ENCODE measurements around the gene WSB2. TPM values are rescaled to one million over a fixed set of nuclear protein-coding genes. Genes with fewer than 3 reads are reported as not detected.
"Not testable (repeated sequence)": the region's sequence is repeated elsewhere in the genome, so short reads cannot be mapped to it uniquely, and the experiment has no call there.

Gene WSB2
- total RNA-seq, 1 experiment from 2014 or later, result 128 TPM

DNA sequence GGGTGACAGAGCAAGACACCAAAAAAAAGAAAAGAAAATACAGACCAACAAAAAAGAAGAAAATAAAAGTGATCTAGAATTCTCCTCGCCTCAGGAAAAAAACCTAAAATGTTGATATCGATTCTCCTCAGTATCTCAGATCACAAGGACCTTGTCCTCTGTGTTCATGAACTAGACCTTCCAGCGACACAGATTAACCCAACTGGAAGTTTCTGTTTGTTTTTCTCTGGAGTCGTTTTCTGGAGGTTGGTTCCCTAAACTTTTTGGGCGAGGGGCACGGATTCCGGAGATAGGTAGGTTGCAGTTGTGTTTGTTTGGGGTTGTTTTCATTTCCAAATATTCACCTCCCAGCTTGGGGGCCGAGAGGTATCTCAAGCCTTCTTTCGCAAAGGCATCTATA is 45.0 kb downstream of the WSB2 start:
- in situ Hi-C loops (cut with HindIII; ENCODE audit: low pct_unique_long_range_greater_than_20kb, low sequenced_read_pairs), result no loop called here

DNA sequence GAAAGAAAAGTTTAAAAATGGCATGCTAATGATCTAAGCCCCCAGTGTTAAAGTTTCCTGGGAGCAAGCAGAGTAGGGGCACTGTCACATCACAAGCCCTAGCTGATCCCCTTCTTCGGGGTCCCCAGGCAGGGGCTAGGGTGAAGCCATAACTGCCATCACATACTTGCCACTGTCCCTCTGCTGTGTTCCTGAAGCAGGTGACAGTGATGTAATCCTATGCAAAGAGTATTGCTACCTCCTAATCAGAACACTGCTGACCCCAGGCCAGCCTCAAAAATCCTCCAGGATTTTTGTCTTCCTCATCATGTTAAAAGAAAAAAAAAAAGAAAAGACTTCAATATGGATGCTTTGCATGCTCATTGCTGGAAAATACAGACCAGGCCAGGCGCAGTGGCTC is 45.7 kb downstream of the WSB2 start:
- no peak for DNase-seq (ENCODE audit: low read depth)
- in situ Hi-C loops (cut with HindIII; ENCODE audit: low pct_unique_long_range_greater_than_20kb, low sequenced_read_pairs), result no loop called here

More for the DNA sequence above, 45.0 kb downstream of the WSB2 start:
- DNase-seq (ENCODE audit: low read depth), result no peak

DNA sequence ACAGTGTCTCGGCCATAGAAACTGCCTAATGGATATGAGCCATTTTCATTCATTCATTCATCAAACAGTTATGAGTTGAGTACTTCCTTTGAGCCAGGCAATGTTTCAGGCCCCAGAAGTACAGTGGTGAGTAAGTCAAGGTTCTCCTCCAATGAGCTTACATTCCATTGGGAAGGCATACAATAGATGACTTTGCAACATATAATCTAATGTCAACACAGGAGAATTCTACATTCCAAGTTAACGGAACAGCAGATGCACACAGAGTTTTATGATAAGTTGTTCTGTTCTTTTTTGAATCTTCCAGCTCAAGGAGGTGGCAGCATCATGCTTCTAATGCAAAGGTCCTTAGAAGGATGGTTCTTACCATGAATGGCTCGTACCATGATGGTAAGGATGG is 47.7 kb downstream of the WSB2 start:
- in situ Hi-C loops (cut with HindIII; ENCODE audit: low pct_unique_long_range_greater_than_20kb, low sequenced_read_pairs), result no loop called here
- DNase-seq (ENCODE audit: low read depth), result no peak

DNA sequence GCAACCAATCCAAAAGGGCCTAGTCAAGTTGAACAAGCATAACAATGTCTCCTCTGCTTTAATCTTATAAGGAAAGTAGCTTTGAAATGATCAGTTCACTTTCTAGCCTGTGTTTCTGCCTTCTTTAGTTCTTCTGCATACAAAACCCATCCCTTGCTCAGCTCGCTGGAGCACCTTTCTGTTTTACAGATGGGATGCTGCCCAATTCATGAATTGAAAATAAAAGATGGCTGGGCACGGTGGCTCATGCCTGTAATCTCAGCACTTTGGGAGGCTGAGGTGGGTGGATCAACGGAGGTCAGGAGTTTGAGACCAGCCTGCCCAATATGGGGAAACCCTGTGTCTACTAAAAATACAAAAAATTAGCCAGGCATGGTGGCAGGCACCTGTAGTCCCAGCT is 49.0 kb downstream of the WSB2 start:
- in situ Hi-C loops (cut with HindIII; ENCODE audit: low pct_unique_long_range_greater_than_20kb, low sequenced_read_pairs), result no loop called here
- no peak for DNase-seq (ENCODE audit: low read depth)

DNA sequence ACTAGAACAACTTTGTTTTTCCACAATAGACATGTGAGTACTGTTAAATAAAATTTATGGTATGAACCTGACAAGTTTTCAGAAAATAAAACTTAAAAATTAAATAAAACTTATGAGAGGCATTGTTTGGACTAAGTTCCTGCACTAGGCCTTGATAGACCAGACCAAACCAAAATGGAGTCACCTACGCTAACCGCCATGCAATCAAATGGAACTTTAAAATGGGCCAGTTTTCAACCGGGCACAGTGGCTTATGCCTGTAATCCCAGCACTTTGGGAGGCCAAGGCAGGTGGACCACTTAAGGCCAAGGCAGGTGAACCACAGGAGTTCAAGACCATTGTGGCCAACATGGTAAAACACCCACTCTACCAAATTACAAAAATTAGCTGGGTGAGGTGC is 49.6 kb downstream of the WSB2 start:
- in situ Hi-C loops (cut with HindIII; ENCODE audit: low pct_unique_long_range_greater_than_20kb, low sequenced_read_pairs), result no loop called here
- DNase-seq (ENCODE audit: low read depth), result no peak

DNA sequence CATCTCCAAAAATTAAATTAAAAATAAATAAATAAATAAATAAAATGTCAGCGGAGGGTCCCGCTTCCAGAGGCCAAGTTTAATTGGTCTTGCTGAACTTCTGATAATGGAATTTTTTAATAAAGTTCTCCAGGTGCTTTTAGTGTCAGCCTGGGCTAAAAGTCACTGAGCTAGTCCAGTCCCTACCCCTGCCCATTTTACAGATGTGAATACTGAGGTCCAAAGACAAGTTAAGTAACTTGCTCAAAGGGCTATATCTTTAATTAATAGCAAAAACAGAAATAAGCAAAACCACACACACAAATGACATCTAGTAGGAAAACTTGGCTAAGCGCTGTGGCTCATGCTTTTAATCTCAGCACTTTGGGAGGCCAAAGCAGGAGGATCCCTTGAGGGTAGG is 50.1 kb downstream of the WSB2 start:
- in situ Hi-C loops (cut with HindIII; ENCODE audit: low pct_unique_long_range_greater_than_20kb, low sequenced_read_pairs), result no loop called here
- no peak for DNase-seq (ENCODE audit: low read depth)

DNA sequence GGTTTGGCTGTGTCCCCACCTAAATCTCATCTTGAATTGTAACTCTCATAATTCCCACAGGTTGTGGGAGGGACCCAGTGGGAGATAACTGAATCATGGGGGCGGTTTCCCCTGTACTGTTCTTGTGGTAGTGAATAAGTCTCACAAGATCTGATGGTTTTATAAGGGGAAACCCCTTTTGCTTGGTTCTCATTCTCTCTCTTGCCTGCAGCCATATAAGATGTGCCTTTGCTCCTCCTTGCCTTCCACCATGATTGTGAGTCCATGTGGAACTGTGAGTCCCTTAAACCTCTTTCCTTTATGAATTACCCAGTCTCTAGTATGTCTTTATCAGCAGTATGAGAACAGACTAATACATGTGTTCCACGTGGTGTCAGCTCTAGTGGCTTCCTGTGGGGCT is 61.2 kb downstream of the WSB2 start:
- not testable (repeated sequence) for DNase-seq (ENCODE audit: low read depth)

DNA sequence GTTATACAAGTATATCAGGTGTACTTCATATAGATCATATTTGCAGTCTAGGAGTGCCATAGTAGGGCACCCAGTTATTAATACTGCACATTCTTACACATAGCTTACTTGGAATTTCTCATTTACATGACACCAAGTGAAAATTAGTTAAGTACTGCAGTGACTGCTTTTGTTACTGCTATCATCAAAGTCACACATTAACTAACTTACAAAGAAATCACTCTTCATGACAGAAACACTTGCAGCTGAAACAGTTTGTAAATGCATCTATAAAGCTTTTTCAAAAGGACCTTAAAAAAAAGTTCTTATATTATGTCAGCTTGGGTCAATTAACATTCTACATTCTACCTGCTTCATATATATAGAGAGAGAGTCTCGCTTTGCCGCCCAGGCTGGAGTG is 62.3 kb downstream of the WSB2 start:
- no peak for DNase-seq (ENCODE audit: low read depth)
- in situ Hi-C loops (cut with HindIII; ENCODE audit: low pct_unique_long_range_greater_than_20kb, low sequenced_read_pairs), result no loop called here

More for the DNA sequence above, 61.2 kb downstream of the WSB2 start:
- in situ Hi-C loops (cut with HindIII; ENCODE audit: low pct_unique_long_range_greater_than_20kb, low sequenced_read_pairs), result not testable (repeated sequence)

DNA sequence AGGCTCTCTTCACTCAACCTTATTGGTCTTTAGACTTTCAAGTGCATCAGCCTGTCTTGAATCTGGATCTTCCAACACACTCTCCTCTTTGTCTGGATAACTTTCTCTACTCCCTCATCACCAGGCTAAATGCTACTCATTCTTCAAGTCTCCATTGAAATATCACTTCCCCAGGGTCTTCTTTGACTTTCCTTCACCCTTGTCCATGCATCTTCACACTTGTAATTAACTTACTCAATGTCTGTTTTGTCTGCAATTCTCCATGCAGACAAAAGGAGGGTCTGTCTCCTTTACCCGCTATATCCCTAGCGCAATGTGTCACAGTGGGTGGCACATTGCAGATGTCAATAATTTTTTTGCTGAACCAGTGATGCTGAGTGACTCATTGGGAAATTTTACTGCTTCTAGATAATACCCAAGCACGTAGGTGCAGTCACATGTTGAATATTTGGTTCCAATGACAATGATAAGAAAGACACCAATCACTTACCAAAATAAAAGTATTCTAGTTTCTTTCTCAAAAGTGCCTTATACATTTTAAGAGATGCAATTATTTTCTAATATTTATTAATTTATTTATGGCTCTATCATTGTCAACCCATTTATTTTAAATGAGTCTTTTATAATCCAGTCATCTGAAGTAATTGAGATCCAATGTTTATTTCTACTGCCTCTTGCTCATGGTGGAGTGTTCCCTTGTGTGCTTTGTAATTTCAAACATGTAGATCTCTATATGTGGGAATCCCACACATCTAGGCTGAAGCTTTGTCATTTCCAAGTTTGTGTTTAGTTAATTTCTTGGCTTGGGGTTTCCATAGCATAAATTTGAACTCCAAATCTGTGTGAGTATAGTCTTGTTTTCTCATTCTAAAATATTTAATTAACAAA is 66.2 kb downstream of the WSB2 start:
- in situ Hi-C loops (cut with HindIII; ENCODE audit: low pct_unique_long_range_greater_than_20kb, low sequenced_read_pairs), result no loop called here
- no peak for DNase-seq (ENCODE audit: low read depth)

DNA sequence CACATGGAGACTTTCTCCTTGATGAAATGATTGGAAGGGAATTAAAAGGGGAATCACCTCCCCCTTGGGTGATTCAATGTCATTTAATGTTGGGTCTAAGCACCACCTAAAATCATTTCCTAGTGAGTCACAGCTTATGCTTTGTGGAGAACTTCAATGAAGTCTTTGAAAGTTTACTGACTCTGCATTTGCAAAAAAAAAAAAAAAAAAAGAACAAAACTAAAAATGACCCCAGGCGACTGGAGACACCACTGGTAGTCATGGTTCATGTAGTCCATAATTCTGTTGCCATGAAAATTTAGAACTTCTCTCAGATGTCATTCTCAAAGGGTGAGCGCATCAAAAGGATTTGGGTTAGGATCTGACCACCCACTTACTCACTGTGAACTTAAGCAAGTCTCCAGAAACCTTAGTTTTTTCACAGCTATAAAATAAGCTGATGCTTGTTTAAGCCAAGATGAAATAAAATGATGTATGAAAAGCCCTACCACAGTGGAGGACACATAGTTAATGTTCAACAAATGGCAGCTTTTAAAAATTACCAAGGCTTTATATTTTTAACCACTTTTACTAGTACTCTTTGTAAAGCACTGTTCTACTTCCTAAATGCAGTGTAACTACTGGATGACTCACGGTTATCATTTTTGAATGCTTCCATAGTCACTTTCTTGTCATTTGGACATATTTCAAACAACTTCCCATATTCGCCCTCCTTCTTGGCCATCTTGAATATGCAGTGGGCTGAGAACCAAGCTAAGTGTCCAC is 74.1 kb downstream of the WSB2 start:
- in situ Hi-C loops (cut with HindIII; ENCODE audit: low pct_unique_long_range_greater_than_20kb, low sequenced_read_pairs), result no loop called here
- peak; percentile 94 for DNase-seq (ENCODE audit: low read depth)

DNA sequence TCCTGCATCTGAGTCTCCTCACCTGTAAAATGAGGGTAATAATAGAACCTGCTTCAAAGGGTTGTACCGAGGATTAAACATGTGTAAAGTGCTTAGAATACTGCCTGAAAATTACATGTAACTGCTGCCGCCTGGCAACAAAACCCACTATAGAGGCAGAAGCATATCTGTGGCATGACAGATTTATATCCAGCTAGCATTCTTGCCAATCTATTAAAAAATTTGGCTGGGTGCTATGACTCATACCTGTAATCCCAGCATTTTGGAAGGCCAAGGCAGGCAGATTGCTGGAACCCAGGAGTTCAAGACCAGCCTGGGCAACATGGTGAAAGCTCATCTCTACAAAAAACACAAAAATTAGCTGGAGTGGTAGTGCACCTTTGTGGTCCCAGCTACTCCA is 75.8 kb downstream of the WSB2 start:
- in situ Hi-C loops (cut with HindIII; ENCODE audit: low pct_unique_long_range_greater_than_20kb, low sequenced_read_pairs), result no loop called here
- no peak for DNase-seq (ENCODE audit: low read depth)

Other genes starting within 250 kb of the WSB2 start
- 0.14 and 0.29 TPM in 2 replicates for gene KSR2, start 92.2 kb downstream of the WSB2 start, total RNA-seq (2014; rRNA removed; shearing (Covaris generic); ENCODE audit: low replicate concordance)
- 45.0 and 57.6 TPM in 2 replicates for gene RFC5, start 44.5 kb downstream of the WSB2 start, total RNA-seq (2014; rRNA removed; shearing (Covaris generic); ENCODE audit: low replicate concordance)
- gene VSIG10, start 42.8 kb upstream of the WSB2 start, total RNA-seq (2014; rRNA removed; shearing (Covaris generic); ENCODE audit: low replicate concordance), result 14.9 and 80.6 TPM in 2 replicates
- 216 and 281 TPM in 2 replicates for gene PEBP1, start 74.9 kb upstream of the WSB2 start, total RNA-seq (2014; rRNA removed; shearing (Covaris generic); ENCODE audit: low replicate concordance)